ENCODE data around the gene EYA2. TPM values are rescaled to one million over a fixed set of nuclear protein-coding genes. Genes with fewer than 3 reads are reported as not detected.

Gene EYA2
- total and polyA plus RNA-seq, 12 donors = 0.54 to 2.2 (median 1.4) TPM

DNA sequence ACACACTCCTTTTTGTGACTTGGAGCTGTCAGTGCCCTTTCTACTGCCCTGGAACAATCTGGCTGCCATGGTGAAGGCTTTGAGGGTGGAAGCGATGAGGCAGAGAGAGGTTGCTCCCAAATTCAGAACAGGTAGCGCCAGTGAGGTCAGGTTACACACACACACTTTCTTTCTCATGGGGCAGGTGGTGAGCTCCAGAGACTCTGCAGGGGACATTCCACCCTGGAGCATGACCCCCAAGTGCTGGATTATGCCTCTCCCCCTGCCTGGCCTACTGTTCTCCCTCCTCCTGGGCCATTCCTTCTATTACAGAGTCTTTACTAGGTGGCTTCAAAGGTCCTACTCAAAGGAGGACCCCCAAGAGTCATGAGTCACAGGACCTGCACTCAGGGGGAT, 98.0 kb downstream of the EYA2 start:
- intact Hi-C loops (cut with DNase I) = no loop called here
- no peaks in the 10 kb centered on the region for H3K36me3 ChIP-seq (replicated peaks in 1 of 2)
- H3K9me3 ChIP-seq (replicated peaks in 1 of 3) = no peaks in the 10 kb centered on the region
- peaks cover 8% of the 10 kb centered on the region for H3K27me3 ChIP-seq
- DNase-seq = no peak
- no peaks in the 10 kb centered on the region for H3K4me1 ChIP-seq (replicated peaks in 1 of 2)
- WGBS, 4 donors = 71 to 91% (median 85%) methylated on average over 2 of the region's 2 CpGs
- H3K4me3 ChIP-seq = no peak overlapping the region
- TF ChIP-seq POLR2A (IDR thresholded peaks at IDR 0.05) = no peak
- TF ChIP-seq, protein P1, sequence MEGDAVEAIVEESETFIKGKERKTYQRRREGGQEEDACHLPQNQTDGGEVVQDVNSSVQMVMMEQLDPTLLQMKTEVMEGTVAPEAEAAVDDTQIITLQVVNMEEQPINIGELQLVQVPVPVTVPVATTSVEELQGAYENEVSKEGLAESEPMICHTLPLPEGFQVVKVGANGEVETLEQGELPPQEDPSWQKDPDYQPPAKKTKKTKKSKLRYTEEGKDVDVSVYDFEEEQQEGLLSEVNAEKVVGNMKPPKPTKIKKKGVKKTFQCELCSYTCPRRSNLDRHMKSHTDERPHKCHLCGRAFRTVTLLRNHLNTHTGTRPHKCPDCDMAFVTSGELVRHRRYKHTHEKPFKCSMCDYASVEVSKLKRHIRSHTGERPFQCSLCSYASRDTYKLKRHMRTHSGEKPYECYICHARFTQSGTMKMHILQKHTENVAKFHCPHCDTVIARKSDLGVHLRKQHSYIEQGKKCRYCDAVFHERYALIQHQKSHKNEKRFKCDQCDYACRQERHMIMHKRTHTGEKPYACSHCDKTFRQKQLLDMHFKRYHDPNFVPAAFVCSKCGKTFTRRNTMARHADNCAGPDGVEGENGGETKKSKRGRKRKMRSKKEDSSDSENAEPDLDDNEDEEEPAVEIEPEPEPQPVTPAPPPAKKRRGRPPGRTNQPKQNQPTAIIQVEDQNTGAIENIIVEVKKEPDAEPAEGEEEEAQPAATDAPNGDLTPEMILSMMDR (IDR thresholded peaks at IDR 0.05) = no peak
- no peak overlapping the region for H3K27ac ChIP-seq

DNA sequence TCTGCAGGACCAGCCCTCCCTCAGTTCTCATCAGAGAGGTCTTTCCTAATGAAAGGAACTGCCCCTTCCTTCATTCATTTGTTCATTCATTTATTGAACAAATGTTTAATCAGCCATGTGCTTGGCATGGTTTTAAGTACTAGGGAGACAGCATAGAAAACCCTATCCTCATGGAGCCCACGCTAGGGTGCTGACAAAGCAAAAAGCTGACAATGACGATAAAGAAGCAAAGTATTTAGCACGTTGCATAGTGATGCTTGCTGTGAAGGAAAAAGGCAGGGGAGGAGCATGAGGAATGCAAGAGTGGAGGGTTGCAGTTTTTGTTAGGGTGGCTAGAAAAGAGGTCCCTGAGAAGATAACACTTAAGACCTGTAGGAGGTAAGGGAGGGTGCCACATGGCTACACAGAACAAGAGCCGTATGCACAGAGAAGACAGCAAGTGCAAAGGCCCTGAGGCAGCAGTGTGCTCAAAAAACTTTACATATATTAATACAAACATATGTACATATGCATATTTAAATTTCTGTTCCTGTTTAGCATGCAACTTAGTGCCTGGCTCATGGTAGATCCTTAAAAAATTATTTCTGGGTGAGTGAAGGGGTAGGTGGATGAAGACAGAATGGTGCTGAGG, 98.9 kb downstream of the EYA2 start:
- Histone ChIP-seq H3K4me1 (replicated peaks in 1 of 2) (no peaks in the 10 kb centered on the region), H3K27me3 (peaks cover 8% of the 10 kb centered on the region), H3K27ac (no peak overlapping the region), H3K36me3 (replicated peaks in 1 of 2) (no peaks in the 10 kb centered on the region), H3K4me3 (no peak overlapping the region), H3K9me3 (replicated peaks in 1 of 3) (no peaks in the 10 kb centered on the region)
- 73 to 83% (median 76%) methylated on average over 4 of the region's 4 CpGs for WGBS, 4 donors
- no peak for DNase-seq
- intact Hi-C loops (cut with DNase I) = no loop called here
- TF ChIP-seq, protein P1 (IDR thresholded peaks at IDR 0.05) = no peak
- no peak for TF ChIP-seq POLR2A (IDR thresholded peaks at IDR 0.05)

DNA sequence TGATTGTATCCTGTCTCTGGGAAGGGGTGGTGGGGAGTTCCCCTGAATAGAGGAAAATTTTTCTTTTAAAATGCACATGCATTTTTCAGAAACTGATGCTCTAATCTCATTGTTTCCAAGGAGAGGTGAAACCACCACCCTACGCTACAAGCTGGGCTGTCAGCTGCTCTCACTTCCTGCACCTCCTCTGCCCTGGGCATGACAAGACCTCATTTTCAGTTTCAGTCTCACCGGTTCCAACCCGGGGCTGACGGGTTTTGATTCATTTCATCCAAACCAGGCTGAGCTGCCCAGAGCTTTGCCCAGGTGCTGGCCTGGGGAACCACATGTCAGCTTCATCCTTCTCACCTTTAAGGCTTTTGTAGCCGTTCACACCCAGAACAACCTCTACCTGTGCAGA, 99.7 kb downstream of the EYA2 start:
- WGBS, 4 donors = 52 to 73% (median 62%) methylated on average over 4 to 5 of the region's 5 CpGs
- Histone ChIP-seq H3K36me3 (replicated peaks in 1 of 2) (no peaks in the 10 kb centered on the region), H3K27ac (no peak overlapping the region), H3K9me3 (replicated peaks in 1 of 3) (no peaks in the 10 kb centered on the region), H3K4me3 (no peak overlapping the region), H3K4me1 (replicated peaks in 1 of 2) (no peaks in the 10 kb centered on the region), H3K27me3 (peaks cover 8% of the 10 kb centered on the region)
- no peak for DNase-seq
- TF ChIP-seq POLR2A (IDR thresholded peaks at IDR 0.05) = no peak
- TF ChIP-seq, protein P1 (IDR thresholded peaks at IDR 0.05) = no peak
- intact Hi-C loops (cut with DNase I) = no loop called here

DNA sequence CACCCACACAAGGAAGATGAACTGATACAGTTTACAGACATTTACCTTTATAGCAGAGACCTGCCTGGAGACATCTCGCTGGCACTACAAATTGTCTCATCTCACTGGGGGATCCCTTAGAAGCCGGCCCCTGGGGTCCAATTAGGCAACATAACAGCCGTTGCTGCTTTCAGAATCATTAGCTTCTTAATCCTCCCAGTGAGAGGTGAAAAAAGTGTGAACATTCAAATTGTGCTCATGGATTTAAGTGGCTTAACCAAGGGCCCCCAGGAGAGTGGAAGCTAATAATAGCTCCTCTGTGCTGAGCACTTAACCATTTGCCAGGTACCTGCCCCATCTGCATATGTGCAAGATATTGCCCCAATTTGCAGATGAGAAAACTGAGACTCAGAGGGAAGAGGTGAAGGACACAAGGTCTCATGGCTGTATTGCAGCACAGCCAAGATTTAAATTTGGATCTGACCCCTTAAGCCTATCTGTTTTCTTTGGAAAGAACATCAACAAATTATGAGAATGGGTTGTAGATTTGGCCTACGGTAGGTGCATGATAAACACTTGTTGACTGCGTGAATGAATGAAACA, 101.0 kb downstream of the EYA2 start:
- intact Hi-C loops (cut with DNase I) = no loop called here
- 65 to 77% (median 73%) methylated on average over 5 of the region's 5 CpGs for WGBS, 4 donors
- Histone ChIP-seq H3K4me3 (no peak overlapping the region), H3K27ac (no peak overlapping the region), H3K27me3 (peaks cover 8% of the 10 kb centered on the region), H3K36me3 (replicated peaks in 1 of 2) (no peaks in the 10 kb centered on the region), H3K4me1 (replicated peaks in 1 of 2) (no peaks in the 10 kb centered on the region), H3K9me3 (replicated peaks in 1 of 3) (no peaks in the 10 kb centered on the region)
- no peak for DNase-seq
- TF ChIP-seq POLR2A (IDR thresholded peaks at IDR 0.05) = no peak
- TF ChIP-seq, protein P1 (IDR thresholded peaks at IDR 0.05) = no peak

All from adrenal gland (tissue), 12 donors.